ENCODE data around the gene CCDC91. TPM values are rescaled to one million over a fixed set of nuclear protein-coding genes. Genes with fewer than 3 reads are reported as not detected.
"Not testable (repeated sequence)": the region's sequence is repeated elsewhere in the genome, so short reads cannot be mapped to it uniquely, and the experiment has no call there.

Gene CCDC91
- total RNA-seq, 2 experiments from 2014 or later, result 23.1 to 24.6 TPM

DNA sequence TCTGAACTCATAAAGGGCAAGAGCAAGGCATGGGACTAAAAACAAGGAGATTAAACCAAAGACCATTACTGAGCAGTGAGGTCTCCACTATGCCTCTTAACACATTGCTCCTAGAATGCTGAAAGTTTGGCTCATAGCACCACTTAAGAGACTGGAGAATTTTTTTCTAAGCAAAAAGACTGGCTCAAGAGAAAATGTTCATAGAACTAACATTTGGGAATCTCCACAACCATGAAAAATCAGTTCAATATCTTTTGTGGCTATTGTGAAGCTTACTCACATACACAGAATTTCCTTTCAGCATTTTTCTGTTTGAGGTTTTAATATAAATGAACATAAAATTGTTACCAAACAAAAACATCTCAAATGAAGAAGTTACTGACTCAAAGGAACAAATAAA, 255.8 kb downstream of the CCDC91 start:
- ChIA-PET POLR2A (no interaction called here), CTCF (no interaction called here)
- DNase-seq, result no peak
- Mint-ChIP-seq H3K27ac (no peak overlapping the region), H3K4me1 (no peaks in the 10 kb centered on the region), H3K9me3 (no peaks in the 10 kb centered on the region), H3K36me3 (ENCODE audit: low read depth) (peaks cover under 1% of the 10 kb centered on the region), H3K4me3 (no peak overlapping the region), H3K27me3 (no peaks in the 10 kb centered on the region)

DNA sequence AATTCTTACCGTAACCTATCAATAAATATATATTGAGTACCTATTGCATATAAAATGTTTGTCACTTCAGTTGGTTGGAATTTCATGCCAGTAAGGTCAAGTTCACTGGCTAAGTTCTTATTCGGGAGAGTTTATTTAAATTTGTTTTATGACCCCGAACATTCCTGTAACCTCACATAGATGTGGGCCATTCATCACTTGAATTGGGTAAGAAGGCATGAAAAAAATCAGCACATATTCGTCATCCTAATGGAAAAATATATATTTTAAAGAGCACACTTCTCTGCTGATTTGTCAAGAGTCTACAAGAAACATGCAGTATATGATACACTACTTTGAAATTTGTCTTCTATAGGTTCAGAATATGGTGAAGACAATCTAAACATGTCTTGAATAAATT, 263.4 kb downstream of the CCDC91 start:
- ChIA-PET POLR2A (no interaction called here), CTCF (no interaction called here)
- H3K27ac Mint-ChIP-seq, result no peak overlapping the region
- peaks cover 5% of the 10 kb centered on the region for H3K36me3 Mint-ChIP-seq (ENCODE audit: low read depth)
- H3K4me1 Mint-ChIP-seq, result no peaks in the 10 kb centered on the region
- no peak overlapping the region for H3K4me3 Mint-ChIP-seq
- H3K9me3 Mint-ChIP-seq, result no peaks in the 10 kb centered on the region
- no peak for DNase-seq
- no peaks in the 10 kb centered on the region for H3K27me3 Mint-ChIP-seq

GRCh38 chr12:28456934-28457710, 266.9 kb downstream of the CCDC91 start:
- H3K4me1 Mint-ChIP-seq, result no peaks in the 10 kb centered on the region
- POLR2A ChIA-PET, result no interaction called here
- no peaks in the 10 kb centered on the region for H3K9me3 Mint-ChIP-seq
- H3K27me3 Mint-ChIP-seq, result no peaks in the 10 kb centered on the region
- CTCF ChIA-PET, result no interaction called here
- peaks cover 14% of the 10 kb centered on the region for H3K36me3 Mint-ChIP-seq (ENCODE audit: low read depth)
- H3K4me3 Mint-ChIP-seq, result no peak overlapping the region
- DNase-seq, result no peak
- no peak overlapping the region for H3K27ac Mint-ChIP-seq

DNA sequence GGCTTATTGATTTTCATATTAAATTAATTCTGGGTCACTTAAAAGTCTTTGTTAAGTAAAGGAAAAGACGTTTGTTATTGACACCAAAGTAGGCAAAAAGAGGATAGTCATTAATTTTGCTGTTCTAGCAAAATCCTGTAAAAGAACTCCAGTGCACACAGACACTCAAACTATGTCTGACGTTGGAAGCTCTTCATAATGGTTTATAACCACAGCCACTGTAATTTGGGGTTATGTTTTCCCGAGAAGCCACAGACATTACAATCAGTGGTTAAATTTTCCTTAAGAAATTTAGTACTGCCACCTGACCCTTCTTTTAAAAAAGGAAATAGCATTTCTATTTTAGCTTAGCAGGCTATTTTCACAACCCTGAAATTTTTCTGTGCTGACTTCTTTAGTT, 267.5 kb downstream of the CCDC91 start:
- H3K9me3 Mint-ChIP-seq, result no peaks in the 10 kb centered on the region
- H3K4me1 Mint-ChIP-seq, result no peaks in the 10 kb centered on the region
- POLR2A ChIA-PET, result no interaction called here
- no peak for DNase-seq
- no peak overlapping the region for H3K27ac Mint-ChIP-seq
- H3K27me3 Mint-ChIP-seq, result no peaks in the 10 kb centered on the region
- no peak overlapping the region for H3K4me3 Mint-ChIP-seq
- peaks cover 14% of the 10 kb centered on the region for H3K36me3 Mint-ChIP-seq (ENCODE audit: low read depth)
- CTCF ChIA-PET, result no interaction called here

DNA sequence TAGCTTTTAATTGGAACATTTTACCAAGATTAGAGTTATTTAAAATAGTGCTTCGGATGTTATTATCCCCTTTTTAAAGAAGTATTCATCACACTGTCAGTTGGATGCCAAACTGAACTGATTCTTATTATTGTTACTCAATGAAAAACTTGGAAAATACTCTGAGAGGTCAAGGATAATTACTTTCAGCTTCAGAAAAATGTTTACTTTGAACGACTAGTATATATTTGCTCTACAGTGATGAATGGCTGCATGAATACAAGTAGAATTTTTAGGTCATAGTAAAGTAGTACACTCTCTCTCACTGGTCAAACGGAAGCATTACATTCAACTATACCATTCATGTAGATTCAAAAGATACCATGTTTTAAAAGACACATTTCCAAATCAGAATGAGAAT, 269.2 kb downstream of the CCDC91 start:
- Mint-ChIP-seq H3K27me3 (no peaks in the 10 kb centered on the region), H3K4me1 (no peaks in the 10 kb centered on the region), H3K36me3 (ENCODE audit: low read depth) (peaks cover 21% of the 10 kb centered on the region), H3K27ac (no peak overlapping the region), H3K9me3 (no peaks in the 10 kb centered on the region), H3K4me3 (no peak overlapping the region)
- POLR2A ChIA-PET, result no interaction called here
- CTCF ChIA-PET, result no interaction called here
- no peak for DNase-seq

- H3K36me3 Mint-ChIP-seq (ENCODE audit: low read depth), result peaks cover 21% of the 10 kb centered on the region
- ChIA-PET POLR2A (no interaction called here), CTCF (no interaction called here)
- no peaks in the 10 kb centered on the region for H3K27me3 Mint-ChIP-seq
- H3K4me1 Mint-ChIP-seq, result no peaks in the 10 kb centered on the region
- DNase-seq, result no peak
- H3K9me3 Mint-ChIP-seq, result no peaks in the 10 kb centered on the region
- no peak overlapping the region for H3K4me3 Mint-ChIP-seq
- no peak overlapping the region for H3K27ac Mint-ChIP-seq
Measured at GRCh38 chr12:28460420-28461130, 270.3 kb downstream of the CCDC91 start.

GRCh38 chr12:28463396-28463795, 273.1 kb downstream of the CCDC91 start:
- POLR2A ChIA-PET, result no interaction called here
- Mint-ChIP-seq H3K4me1 (no peaks in the 10 kb centered on the region), H3K27me3 (no peaks in the 10 kb centered on the region), H3K27ac (no peak overlapping the region), H3K4me3 (no peak overlapping the region), H3K9me3 (no peaks in the 10 kb centered on the region), H3K36me3 (ENCODE audit: low read depth) (peaks cover 21% of the 10 kb centered on the region)
- no peak for DNase-seq
- CTCF ChIA-PET, result no interaction called here

DNA sequence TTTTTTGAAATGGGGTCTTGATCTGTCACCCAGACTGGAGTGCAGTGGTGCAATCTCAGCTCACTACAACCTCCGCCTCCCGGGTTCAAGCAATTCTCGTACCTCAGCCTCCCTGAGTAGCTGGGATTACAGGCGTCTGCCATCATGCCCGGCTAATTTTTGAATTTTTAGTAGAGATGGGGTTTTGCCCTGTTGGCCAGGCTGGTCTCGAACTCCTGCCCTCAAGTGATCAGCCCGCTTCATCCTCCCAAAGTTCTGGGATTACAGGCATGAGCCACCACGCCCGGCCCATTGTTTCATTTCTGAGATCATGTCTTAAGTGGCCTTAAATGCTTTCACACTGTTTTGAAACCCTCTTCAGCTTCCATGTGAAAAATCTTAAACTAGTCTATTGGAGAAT, 281.5 kb downstream of the CCDC91 start:
- POLR2A ChIA-PET; H3K4me3 Mint-ChIP-seq; H3K9me3 Mint-ChIP-seq; H3K27ac Mint-ChIP-seq; H3K36me3 Mint-ChIP-seq (ENCODE audit: low read depth); DNase-seq; H3K4me1 Mint-ChIP-seq; CTCF ChIA-PET; H3K27me3 Mint-ChIP-seq: not testable (repeated sequence)

GRCh38 chr12:28476206-28476605, 285.9 kb downstream of the CCDC91 start:
- H3K27ac Mint-ChIP-seq; H3K27me3 Mint-ChIP-seq; H3K36me3 Mint-ChIP-seq (ENCODE audit: low read depth); CTCF ChIA-PET; H3K9me3 Mint-ChIP-seq; POLR2A ChIA-PET; H3K4me3 Mint-ChIP-seq; DNase-seq; H3K4me1 Mint-ChIP-seq: not testable (repeated sequence)

- H3K36me3 Mint-ChIP-seq (ENCODE audit: low read depth); DNase-seq; H3K27me3 Mint-ChIP-seq; POLR2A ChIA-PET; H3K27ac Mint-ChIP-seq; H3K4me1 Mint-ChIP-seq; CTCF ChIA-PET; H3K4me3 Mint-ChIP-seq; H3K9me3 Mint-ChIP-seq: not testable (repeated sequence)
Measured at GRCh38 chr12:28479097-28479496, 288.8 kb downstream of the CCDC91 start.

- peaks cover 4% of the 10 kb centered on the region for H3K9me3 Mint-ChIP-seq
- no peak overlapping the region for H3K4me3 Mint-ChIP-seq
- CTCF ChIA-PET, result no interaction called here
- no peak overlapping the region for H3K27ac Mint-ChIP-seq
- POLR2A ChIA-PET, result no interaction called here
- no peaks in the 10 kb centered on the region for H3K4me1 Mint-ChIP-seq
- H3K27me3 Mint-ChIP-seq, result no peaks in the 10 kb centered on the region
- H3K36me3 Mint-ChIP-seq (ENCODE audit: low read depth), result peaks cover 5% of the 10 kb centered on the region
- DNase-seq, result no peak
Measured at GRCh38 chr12:28479683-28480082, 289.4 kb downstream of the CCDC91 start.

GRCh38 chr12:28484156-28484555, 293.9 kb downstream of the CCDC91 start:
- no peaks in the 10 kb centered on the region for H3K27me3 Mint-ChIP-seq
- POLR2A ChIA-PET, result no interaction called here
- H3K9me3 Mint-ChIP-seq, result no peaks in the 10 kb centered on the region
- no peak for DNase-seq
- H3K4me1 Mint-ChIP-seq, result no peaks in the 10 kb centered on the region
- CTCF ChIA-PET, result no interaction called here
- no peak overlapping the region for H3K27ac Mint-ChIP-seq
- no peaks in the 10 kb centered on the region for H3K36me3 Mint-ChIP-seq (ENCODE audit: low read depth)
- no peak overlapping the region for H3K4me3 Mint-ChIP-seq

DNA sequence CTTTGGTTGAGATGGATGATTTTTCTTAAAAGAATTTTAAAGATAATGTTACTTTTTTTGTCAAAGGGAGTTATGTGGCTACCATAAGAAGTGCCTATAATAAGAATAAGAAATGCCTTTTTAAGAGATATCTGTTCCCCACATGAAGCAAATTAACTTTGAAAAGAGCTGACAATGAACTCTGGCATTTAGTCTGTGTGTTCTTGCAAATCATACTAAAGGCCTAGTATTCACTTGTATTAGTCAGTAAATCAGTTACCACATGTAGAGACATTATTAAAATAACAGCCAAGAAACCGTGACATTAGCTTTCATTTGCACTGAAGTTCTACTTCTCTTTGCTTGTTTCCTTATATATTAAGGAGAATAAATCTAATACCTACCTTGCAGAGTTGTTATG, 296.3 kb downstream of the CCDC91 start:
- ChIA-PET POLR2A (no interaction called here), CTCF (no interaction called here)
- H3K27me3 Mint-ChIP-seq, result no peaks in the 10 kb centered on the region
- H3K27ac Mint-ChIP-seq, result no peak overlapping the region
- no peak for DNase-seq
- H3K36me3 Mint-ChIP-seq (ENCODE audit: low read depth), result no peaks in the 10 kb centered on the region
- no peaks in the 10 kb centered on the region for H3K4me1 Mint-ChIP-seq
- no peaks in the 10 kb centered on the region for H3K9me3 Mint-ChIP-seq
- no peak overlapping the region for H3K4me3 Mint-ChIP-seq

DNA sequence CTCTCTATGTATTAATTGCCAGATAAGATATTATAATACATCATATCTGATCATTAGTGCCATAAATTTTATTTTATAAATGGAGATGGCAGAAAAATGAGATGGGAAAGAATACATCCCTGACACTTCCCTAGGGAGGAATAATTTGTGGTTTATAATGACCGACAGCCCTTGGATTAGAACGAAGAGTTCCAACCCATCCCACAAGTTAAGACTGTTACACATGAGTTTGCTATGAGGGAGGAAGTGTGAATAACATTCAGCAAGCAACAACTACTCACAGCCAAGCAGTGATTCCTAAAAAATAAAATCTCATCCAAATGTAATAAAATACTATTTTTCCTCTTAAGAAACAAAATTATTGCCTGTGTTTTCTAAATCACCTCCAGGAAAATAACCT, 299.0 kb downstream of the CCDC91 start:
- no peak overlapping the region for H3K4me3 Mint-ChIP-seq
- POLR2A ChIA-PET, result no interaction called here
- no peak for DNase-seq
- no peaks in the 10 kb centered on the region for H3K27me3 Mint-ChIP-seq
- no peak overlapping the region for H3K27ac Mint-ChIP-seq
- H3K9me3 Mint-ChIP-seq, result no peaks in the 10 kb centered on the region
- no peaks in the 10 kb centered on the region for H3K4me1 Mint-ChIP-seq
- CTCF ChIA-PET, result no interaction called here
- no peaks in the 10 kb centered on the region for H3K36me3 Mint-ChIP-seq (ENCODE audit: low read depth)
